ENCODE results near the gene SLC26A4.

GRCh38 chr7:107631588-107632491 lies 28.8 kb upstream of the SLC26A4 start:
- TF ChIP-seq HDAC2 (IDR thresholded peaks at IDR 0.05) (no peak), EP300 (IDR thresholded peaks at IDR 0.05; ENCODE audit: low read length) (no peak), USF1 (CRISPR knock-in tag; IDR thresholded peaks at IDR 0.05) (no peak), U2AF1 (optimal IDR thresholded peaks at IDR 0.05; ENCODE audit: low read depth, low read length) (no peak), ZNF707 (CRISPR knock-in tag; conservative IDR thresholded peaks at IDR 0.05) (no peak), TBL1XR1 (IDR thresholded peaks at IDR 0.05; ENCODE audit: low read length in 2 of 2) (no peak), ZNF780A (CRISPR knock-in tag; IDR thresholded peaks at IDR 0.05) (no peak), POLR2A (conservative IDR thresholded peaks at IDR 0.05) (no peak), ZFP30 (CRISPR knock-in tag; IDR thresholded peaks at IDR 0.05; ENCODE audit: borderline replicate concordance) (no peak), ZFX (CRISPR knock-in tag; IDR thresholded peaks at IDR 0.05) (no peak), ZFP36 (IDR thresholded peaks at IDR 0.05; ENCODE audit: low read depth, low read length, partially characterized antibody) (no peak)
- TF ChIP-seq, protein P1, sequence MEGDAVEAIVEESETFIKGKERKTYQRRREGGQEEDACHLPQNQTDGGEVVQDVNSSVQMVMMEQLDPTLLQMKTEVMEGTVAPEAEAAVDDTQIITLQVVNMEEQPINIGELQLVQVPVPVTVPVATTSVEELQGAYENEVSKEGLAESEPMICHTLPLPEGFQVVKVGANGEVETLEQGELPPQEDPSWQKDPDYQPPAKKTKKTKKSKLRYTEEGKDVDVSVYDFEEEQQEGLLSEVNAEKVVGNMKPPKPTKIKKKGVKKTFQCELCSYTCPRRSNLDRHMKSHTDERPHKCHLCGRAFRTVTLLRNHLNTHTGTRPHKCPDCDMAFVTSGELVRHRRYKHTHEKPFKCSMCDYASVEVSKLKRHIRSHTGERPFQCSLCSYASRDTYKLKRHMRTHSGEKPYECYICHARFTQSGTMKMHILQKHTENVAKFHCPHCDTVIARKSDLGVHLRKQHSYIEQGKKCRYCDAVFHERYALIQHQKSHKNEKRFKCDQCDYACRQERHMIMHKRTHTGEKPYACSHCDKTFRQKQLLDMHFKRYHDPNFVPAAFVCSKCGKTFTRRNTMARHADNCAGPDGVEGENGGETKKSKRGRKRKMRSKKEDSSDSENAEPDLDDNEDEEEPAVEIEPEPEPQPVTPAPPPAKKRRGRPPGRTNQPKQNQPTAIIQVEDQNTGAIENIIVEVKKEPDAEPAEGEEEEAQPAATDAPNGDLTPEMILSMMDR (IDR thresholded peaks at IDR 0.05 in 2 of 3, conservative IDR thresholded peaks at IDR 0.05 in 1 of 3; ENCODE audit: insufficient read depth in 2 of 3, low read depth in 1 of 3, low read length in 3 of 3): no peak
- TF ChIP-seq, protein P2, sequence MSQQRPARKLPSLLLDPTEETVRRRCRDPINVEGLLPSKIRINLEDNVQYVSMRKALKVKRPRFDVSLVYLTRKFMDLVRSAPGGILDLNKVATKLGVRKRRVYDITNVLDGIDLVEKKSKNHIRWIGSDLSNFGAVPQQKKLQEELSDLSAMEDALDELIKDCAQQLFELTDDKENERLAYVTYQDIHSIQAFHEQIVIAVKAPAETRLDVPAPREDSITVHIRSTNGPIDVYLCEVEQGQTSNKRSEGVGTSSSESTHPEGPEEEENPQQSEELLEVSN (IDR thresholded peaks at IDR 0.05; ENCODE audit: borderline replicate concordance in 1 of 2, extremely low read depth in 1 of 2, insufficient read depth in 1 of 2, insufficient read length in 1 of 2, low read depth in 1 of 2, low read length in 1 of 2, poor library complexity in 1 of 2, severe bottlenecking in 1 of 2): no peak
